ENCODE results near the gene PEX14.

The PEX14 gene

GRCh38 chr1:10662090-10662688 is 187.4 kb downstream of the PEX14 start:
- no peak for DNase-seq (ENCODE audit: low read depth in 1 of 2, low spot score in 1 of 2)
- TF ChIP-seq POLR2AphosphoS5 (IDR thresholded peaks at IDR 0.05; ENCODE audit: low read depth), result no peak
- no peak for TF ChIP-seq SPI1 (IDR thresholded peaks at IDR 0.05; ENCODE audit: borderline replicate concordance, low read depth)
- no peak for TF ChIP-seq CTCF (IDR thresholded peaks at IDR 0.05; ENCODE audit: insufficient read depth, low read length)
- TF ChIP-seq, protein P1, sequence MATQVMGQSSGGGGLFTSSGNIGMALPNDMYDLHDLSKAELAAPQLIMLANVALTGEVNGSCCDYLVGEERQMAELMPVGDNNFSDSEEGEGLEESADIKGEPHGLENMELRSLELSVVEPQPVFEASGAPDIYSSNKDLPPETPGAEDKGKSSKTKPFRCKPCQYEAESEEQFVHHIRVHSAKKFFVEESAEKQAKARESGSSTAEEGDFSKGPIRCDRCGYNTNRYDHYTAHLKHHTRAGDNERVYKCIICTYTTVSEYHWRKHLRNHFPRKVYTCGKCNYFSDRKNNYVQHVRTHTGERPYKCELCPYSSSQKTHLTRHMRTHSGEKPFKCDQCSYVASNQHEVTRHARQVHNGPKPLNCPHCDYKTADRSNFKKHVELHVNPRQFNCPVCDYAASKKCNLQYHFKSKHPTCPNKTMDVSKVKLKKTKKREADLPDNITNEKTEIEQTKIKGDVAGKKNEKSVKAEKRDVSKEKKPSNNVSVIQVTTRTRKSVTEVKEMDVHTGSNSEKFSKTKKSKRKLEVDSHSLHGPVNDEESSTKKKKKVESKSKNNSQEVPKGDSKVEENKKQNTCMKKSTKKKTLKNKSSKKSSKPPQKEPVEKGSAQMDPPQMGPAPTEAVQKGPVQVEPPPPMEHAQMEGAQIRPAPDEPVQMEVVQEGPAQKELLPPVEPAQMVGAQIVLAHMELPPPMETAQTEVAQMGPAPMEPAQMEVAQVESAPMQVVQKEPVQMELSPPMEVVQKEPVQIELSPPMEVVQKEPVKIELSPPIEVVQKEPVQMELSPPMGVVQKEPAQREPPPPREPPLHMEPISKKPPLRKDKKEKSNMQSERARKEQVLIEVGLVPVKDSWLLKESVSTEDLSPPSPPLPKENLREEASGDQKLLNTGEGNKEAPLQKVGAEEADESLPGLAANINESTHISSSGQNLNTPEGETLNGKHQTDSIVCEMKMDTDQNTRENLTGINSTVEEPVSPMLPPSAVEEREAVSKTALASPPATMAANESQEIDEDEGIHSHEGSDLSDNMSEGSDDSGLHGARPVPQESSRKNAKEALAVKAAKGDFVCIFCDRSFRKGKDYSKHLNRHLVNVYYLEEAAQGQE (IDR thresholded peaks at IDR 0.05; ENCODE audit: insufficient replicate concordance, low read depth), result no peak
- no peak for TF ChIP-seq GABPA (IDR thresholded peaks at IDR 0.05; ENCODE audit: low read depth)
- H3K4me3 ChIP-seq (replicated peaks; ENCODE audit: insufficient read depth, low read length), result no peak overlapping the region
- H3K27me3 ChIP-seq (ENCODE audit: insufficient read depth, poor library complexity, severe bottlenecking), result no peaks in the 10 kb centered on the region
- no peak overlapping the region for H3K27ac ChIP-seq (replicated peaks)

DNA sequence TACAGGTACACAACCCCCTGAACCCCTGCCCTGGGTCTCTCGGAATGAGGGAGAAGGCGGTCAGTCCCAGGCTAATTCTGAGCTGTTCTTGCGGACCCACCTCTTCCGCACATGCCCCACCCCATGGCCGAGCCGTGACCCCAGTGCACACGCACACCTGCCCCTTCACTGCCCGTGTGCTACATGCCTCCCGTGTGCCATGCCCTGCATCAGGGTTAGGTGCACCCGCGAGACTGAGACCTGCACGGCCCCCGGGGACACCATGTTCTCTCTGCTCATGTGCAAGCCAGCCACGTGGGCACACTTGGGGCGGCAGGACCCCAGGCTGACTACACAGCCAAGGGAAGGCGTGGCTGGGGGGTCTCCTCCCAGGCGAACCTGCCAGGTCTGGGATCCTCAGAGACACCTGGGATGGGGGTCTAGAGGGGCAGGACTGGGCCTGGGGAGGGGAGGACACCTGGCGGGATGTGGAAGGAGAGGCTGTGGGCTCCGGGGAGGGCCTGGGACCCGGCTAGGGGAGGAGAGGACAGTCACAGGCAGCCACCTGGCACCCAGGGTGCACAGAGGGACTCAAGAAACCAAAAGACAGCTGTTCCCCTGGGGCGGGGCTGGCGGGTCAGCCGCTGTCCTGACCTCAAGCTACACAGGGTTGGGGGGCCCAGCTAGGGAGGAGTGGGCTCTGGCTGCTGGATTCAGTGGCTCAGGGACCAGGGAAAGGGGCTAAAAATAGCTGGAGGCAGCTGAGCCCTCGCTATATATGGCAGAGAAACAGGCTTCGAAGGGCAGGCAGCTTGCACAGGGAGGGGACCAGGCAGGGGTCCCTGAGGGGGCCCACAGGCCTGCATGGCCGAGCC is 188.3 kb downstream of the PEX14 start:
- no peak for DNase-seq (ENCODE audit: low read depth in 1 of 2, low spot score in 1 of 2)
- Histone ChIP-seq H3K27me3 (ENCODE audit: insufficient read depth, poor library complexity, severe bottlenecking) (no peaks in the 10 kb centered on the region), H3K4me3 (replicated peaks; ENCODE audit: insufficient read depth, low read length) (no peak overlapping the region), H3K27ac (replicated peaks) (no peak overlapping the region)
- TF ChIP-seq SPI1 (IDR thresholded peaks at IDR 0.05; ENCODE audit: borderline replicate concordance, low read depth) (no peak), CTCF (IDR thresholded peaks at IDR 0.05; ENCODE audit: insufficient read depth, low read length) (no peak)

DNA sequence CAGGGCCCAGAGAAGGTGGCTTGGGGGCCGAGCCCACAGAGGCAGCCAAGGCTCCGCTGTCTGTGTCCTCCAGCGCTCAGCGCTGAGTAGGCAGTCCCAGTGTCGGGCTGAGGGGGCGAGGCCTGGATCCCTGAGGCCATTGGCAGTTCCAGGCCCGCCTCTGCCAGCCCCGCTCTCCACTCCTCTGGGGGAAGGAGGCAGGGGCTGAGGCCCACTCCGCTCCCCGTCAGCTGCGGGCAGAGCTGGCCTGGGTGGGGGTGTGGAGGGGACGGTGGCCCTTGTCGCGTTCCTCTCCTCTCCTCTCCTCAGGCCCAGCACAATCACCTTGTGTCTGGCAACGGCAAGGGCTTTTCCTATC is 188.9 kb downstream of the PEX14 start:
- H3K27ac ChIP-seq (replicated peaks), result no peak overlapping the region
- TF ChIP-seq POLR2AphosphoS5 (IDR thresholded peaks at IDR 0.05; ENCODE audit: low read depth), result no peak
- TF ChIP-seq CTCF (IDR thresholded peaks at IDR 0.05; ENCODE audit: insufficient read depth, low read length), result no peak
- TF ChIP-seq, protein P1 (IDR thresholded peaks at IDR 0.05; ENCODE audit: insufficient replicate concordance, low read depth), result no peak
- no peak for TF ChIP-seq SPI1 (IDR thresholded peaks at IDR 0.05; ENCODE audit: borderline replicate concordance, low read depth)
- TF ChIP-seq GABPA (IDR thresholded peaks at IDR 0.05; ENCODE audit: low read depth), result no peak
- no peak for DNase-seq (ENCODE audit: low read depth in 1 of 2, low spot score in 1 of 2)

More for the DNA sequence above, 188.9 kb downstream of the PEX14 start:
- Histone ChIP-seq H3K4me3 (replicated peaks; ENCODE audit: insufficient read depth, low read length) (no peak overlapping the region), H3K27me3 (ENCODE audit: insufficient read depth, poor library complexity, severe bottlenecking) (no peaks in the 10 kb centered on the region)

Data from HL-60 (cell line).